COLO668 (cell line): ENCODE data around the gene PPP1R7.

ENCODE experiments used
- DNase-seq: peaks from one replicate; lab custom pipeline; 2025; ENCODE audit not compliant: unreplicated experiment; lab: John Stamatoyannopoulos, UW

Gene PPP1R7

GRCh38 chr2:241228081-241228859 is 78.0 kb downstream of the PPP1R7 start:
- no peak for DNase-seq

- DNase-seq, result no peak
Observed at GRCh38 chr2:241228860-241229516, 78.7 kb downstream of the PPP1R7 start.

GRCh38 chr2:241229563-241230401 is 79.5 kb downstream of the PPP1R7 start:
- no peak for DNase-seq

GRCh38 chr2:241230435-241230834 is 80.2 kb downstream of the PPP1R7 start:
- DNase-seq, result no peak

GRCh38 chr2:241232736-241233575 is 82.7 kb downstream of the PPP1R7 start:
- DNase-seq, result no peak
